Mammary epithelial cell (primary cell): Measurements from ENCODE around the gene ADAMTS7.

Source experiments
- CTCF ChIP-seq, 2 donors: IDR thresholded peaks in 1 of 2; conservative IDR thresholded peaks in 1 of 2; 2 replicates each; pipeline ENCODE4 v1.5.1; 2011 to 2012; ENCODE audit warnings: inconsistent platforms in 2 of 2, low read length in 2 of 2, mild to moderate bottlenecking in 2 of 2, control low read depth in 1 of 2, low read depth in 1 of 2; ENCODE audit not compliant: insufficient read depth in 1 of 2; ENCODE audit errors: extremely low read depth in 1 of 2
- EZH2 ChIP-seq: IDR thresholded peaks from 2 replicates; pipeline ENCODE4 v1.6.1; 2012; ENCODE audit warnings: low read length, inconsistent platforms, borderline replicate concordance

GRCh38 chr15:78749831-78750230 is 61.4 kb downstream of the ADAMTS7 start:
- TF ChIP-seq CTCF (conservative IDR thresholded peaks at IDR 0.05 in 1 of 2, IDR thresholded peaks at IDR 0.05 in 1 of 2; ENCODE audit: extremely low read depth in 1 of 2, insufficient read depth in 1 of 2, low read depth in 1 of 2, low read length in 2 of 2), result no peak
- TF ChIP-seq EZH2, result no peak
